PC-9 (cell line): ENCODE data around the gene EDEM1.
A peak's percentile ranks its signal among the peaks of the same experiment; 100 is the strongest.

Source experiments
- CTCF ChIP-seq: fragments of 200-600 bp; sonication (generic); conservative IDR thresholded peaks from 2 replicates; pipeline ENCODE4 v1.6.1; 2017; ENCODE audit warnings: mixed run types, antibody characterized with exemption, mild to moderate bottlenecking, moderate library complexity
- EZH2 ChIP-seq: fragments of 200-600 bp; sonication (generic); IDR thresholded peaks from 2 replicates; pipeline ENCODE4 v1.8.0; 2017; ENCODE audit warnings: antibody characterized with exemption, low read depth

- TF ChIP-seq EZH2 (no peak), CTCF (peak; percentile 45)
Measured at GRCh38 chr3:5226783-5227182, 39.3 kb downstream of the EDEM1 start.
